ENCODE results near the gene CDRT15. TPM values are rescaled to one million over a fixed set of nuclear protein-coding genes. Genes with fewer than 3 reads are reported as not detected.

CDRT15 gene
- total and polyA plus RNA-seq, 8 donors: 0.83 to 1.6 (median 1.0) TPM; not detected in 2

DNA sequence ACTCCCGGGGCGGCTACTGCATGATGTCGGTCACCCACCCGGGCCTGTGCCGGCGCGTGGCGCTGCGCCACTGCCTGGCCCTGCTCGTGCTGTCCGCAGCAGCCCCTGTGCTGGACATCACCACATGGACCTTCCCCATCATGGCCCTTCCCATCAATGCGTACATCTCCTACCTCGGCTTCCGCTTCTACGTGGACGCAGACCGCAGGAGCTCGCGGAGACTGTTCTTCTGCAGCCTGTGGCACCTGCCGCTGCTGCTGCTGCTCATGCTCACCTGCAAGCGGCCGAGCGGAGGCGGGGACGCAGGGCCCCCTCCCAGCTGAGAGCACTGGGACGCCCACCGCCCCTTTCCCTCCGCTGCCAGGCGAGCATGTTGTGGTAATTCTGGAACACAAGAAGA lies 29.8 kb downstream of the CDRT15 start:
- Histone ChIP-seq H3K27me3 (no peaks in the 10 kb centered on the region), H3K4me3 (no peak overlapping the region), H3K36me3 (peaks cover 0 to 16% of the 10 kb centered on the region in 2 donors), H3K27ac (no peak overlapping the region), H3K9me3 (peaks cover 0 to 1% of the 10 kb centered on the region in 2 donors), H3K4me1 (peaks cover under 1 to 6% of the 10 kb centered on the region in 2 donors)
- peak in 1 of 4 donors; percentile 73 for DNase-seq
- intact Hi-C loops (cut with DNase I): no loop called here
- ATAC-seq: no peak
- TF ChIP-seq, protein P1, sequence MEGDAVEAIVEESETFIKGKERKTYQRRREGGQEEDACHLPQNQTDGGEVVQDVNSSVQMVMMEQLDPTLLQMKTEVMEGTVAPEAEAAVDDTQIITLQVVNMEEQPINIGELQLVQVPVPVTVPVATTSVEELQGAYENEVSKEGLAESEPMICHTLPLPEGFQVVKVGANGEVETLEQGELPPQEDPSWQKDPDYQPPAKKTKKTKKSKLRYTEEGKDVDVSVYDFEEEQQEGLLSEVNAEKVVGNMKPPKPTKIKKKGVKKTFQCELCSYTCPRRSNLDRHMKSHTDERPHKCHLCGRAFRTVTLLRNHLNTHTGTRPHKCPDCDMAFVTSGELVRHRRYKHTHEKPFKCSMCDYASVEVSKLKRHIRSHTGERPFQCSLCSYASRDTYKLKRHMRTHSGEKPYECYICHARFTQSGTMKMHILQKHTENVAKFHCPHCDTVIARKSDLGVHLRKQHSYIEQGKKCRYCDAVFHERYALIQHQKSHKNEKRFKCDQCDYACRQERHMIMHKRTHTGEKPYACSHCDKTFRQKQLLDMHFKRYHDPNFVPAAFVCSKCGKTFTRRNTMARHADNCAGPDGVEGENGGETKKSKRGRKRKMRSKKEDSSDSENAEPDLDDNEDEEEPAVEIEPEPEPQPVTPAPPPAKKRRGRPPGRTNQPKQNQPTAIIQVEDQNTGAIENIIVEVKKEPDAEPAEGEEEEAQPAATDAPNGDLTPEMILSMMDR (IDR thresholded peaks at IDR 0.05): no peak

DNA sequence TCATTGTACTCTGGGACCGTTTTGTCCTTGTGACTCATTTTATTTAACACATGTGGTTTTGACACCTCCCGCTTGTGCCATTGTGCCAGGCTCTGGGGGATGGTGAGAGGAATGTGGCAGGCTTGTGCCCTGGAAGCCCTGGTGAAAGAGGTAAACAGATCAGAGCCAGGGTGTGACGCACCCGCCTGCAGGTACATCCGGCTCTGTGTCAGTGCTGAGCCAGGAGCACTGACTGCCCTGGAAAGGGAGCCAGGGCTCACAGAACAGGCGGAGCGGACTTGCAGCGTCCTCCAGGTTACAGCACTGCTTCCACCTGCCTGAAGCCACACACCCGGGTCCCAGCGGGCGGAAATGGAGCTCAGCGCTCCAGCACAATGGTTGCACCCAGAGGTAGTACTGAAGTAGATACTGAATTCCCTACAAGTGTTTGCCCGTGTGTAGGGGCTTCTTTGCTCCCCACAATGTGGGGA lies 30.6 kb downstream of the CDRT15 start:
- peak; percentile 91 for ATAC-seq
- H3K27ac ChIP-seq: no peak overlapping the region
- intact Hi-C loops (cut with DNase I): no loop called here

DNA sequence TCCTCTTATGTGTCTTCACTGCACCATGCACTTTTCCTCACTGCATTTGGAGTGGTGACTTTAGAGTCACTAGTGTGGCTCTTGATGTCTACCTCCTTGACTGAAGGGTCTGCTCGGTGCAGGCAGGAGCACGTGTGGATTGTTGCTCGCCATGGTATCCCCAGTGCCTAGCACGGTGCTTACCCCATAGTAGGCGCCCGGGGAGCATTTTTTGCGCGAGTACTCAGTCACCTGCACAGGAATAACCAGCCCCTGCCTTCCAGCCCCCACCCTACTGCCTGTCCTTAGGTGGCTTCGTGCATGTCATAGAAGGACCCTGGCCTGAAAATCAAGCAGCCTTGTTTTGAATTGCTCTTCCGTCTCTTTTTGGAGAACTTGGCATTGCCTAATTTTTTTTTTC lies 31.3 kb downstream of the CDRT15 start:
- Histone ChIP-seq H3K27ac (no peak overlapping the region), H3K36me3 (peaks cover 0 to 16% of the 10 kb centered on the region in 2 donors), H3K4me3 (no peak overlapping the region), H3K27me3 (no peaks in the 10 kb centered on the region), H3K9me3 (no peaks in the 10 kb centered on the region), H3K4me1 (peaks cover 11 to 21% of the 10 kb centered on the region in 2 donors)
- TF ChIP-seq, protein P1 (IDR thresholded peaks at IDR 0.05): no peak
- DNase-seq: no peak
- ATAC-seq: no peak
- intact Hi-C loops (cut with DNase I): no loop called here

More for the DNA sequence above, 30.6 kb downstream of the CDRT15 start:
- Histone ChIP-seq H3K4me1 (peaks cover 9 to 14% of the 10 kb centered on the region in 2 donors), H3K27me3 (no peaks in the 10 kb centered on the region), H3K9me3 (no peaks in the 10 kb centered on the region), H3K4me3 (no peak overlapping the region), H3K36me3 (peaks cover 0 to 16% of the 10 kb centered on the region in 2 donors)
- TF ChIP-seq, protein P1 (IDR thresholded peaks at IDR 0.05): no peak
- peak in 2 of 4 donors; percentile 79 to 83 for DNase-seq

DNA sequence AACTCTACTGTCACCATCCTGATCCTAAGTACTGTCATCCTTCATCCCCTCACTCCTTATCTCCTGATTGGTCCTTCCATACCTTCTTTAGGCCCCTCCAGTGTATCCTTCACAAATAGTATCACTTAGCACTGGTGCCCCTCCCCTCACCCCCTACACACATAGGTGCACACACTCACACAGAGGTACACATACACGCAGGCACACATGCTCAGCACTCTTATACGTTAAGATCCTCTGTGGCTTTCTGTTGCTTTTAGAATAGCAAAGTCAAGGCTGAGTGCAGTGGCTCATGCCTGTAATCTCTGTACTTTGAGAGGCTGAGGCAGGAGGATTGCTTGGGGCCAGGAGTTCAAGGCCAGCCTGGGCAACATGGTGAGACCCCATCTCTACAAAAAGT lies 32.1 kb downstream of the CDRT15 start:
- no peaks in the 10 kb centered on the region for H3K27me3 ChIP-seq
- H3K36me3 ChIP-seq: peaks cover 0 to 16% of the 10 kb centered on the region in 2 donors
- no peak overlapping the region for H3K27ac ChIP-seq
- H3K4me3 ChIP-seq: no peak overlapping the region
- TF ChIP-seq, protein P1 (IDR thresholded peaks at IDR 0.05): no peak
- peaks cover 11 to 25% of the 10 kb centered on the region in 2 donors for H3K4me1 ChIP-seq
- DNase-seq (no peak), ATAC-seq (no peak)
- no peaks in the 10 kb centered on the region for H3K9me3 ChIP-seq
- intact Hi-C loops (cut with DNase I): no loop called here

DNA sequence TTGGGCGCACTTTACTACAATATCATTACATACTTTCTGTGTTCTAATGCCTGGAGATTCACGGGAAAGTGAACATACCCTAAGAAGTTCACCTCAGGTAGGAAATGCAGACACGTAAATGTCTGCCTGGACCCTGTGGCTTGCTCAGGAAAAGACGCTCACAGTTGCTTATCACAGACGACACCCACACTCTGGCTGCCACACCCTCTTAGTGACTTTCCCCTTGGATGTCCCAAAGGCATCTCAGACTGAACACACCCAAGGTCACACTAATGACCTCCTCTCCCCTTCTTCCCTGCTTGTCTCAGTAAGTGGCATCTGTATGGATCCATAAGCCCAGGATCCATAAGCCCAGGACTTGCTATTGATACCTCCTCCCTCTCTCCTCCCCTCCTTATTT lies 32.6 kb downstream of the CDRT15 start:
- DNase-seq (no peak), ATAC-seq (no peak)
- H3K4me3 ChIP-seq: no peak overlapping the region
- H3K4me1 ChIP-seq: peaks cover 11 to 30% of the 10 kb centered on the region in 2 donors
- no peaks in the 10 kb centered on the region for H3K27me3 ChIP-seq
- no peak overlapping the region for H3K27ac ChIP-seq
- no peaks in the 10 kb centered on the region for H3K9me3 ChIP-seq
- peaks cover 0 to 16% of the 10 kb centered on the region in 2 donors for H3K36me3 ChIP-seq
- intact Hi-C loops (cut with DNase I): no loop called here
- TF ChIP-seq, protein P1 (IDR thresholded peaks at IDR 0.05): no peak

Measured in left lung (tissue), 10 donors.